T-helper 1 cell treated with Interleukin-12 subunit alpha and Interleukin-12 subunit beta and Interleukin-4 antibody, amounts not matched to agents 30 μg/mL and 1 μg/mL, for 36 hours (primary cell): ENCODE data around the gene CCDC71L.

Source experiments
- H3K27ac Mint-ChIP-seq: one replicate; pipeline ENCODE4 v1.8.0; 2021; ENCODE audit warnings: mild to moderate bottlenecking, mixed read lengths
- H3K27me3 Mint-ChIP-seq: one replicate; pipeline ENCODE4 v1.8.0; 2021; ENCODE audit warnings: low read depth, mixed read lengths
- H3K36me3 Mint-ChIP-seq: one replicate; pipeline ENCODE4 v1.8.0; 2021; ENCODE audit warnings: low read depth, mixed read lengths
- H3K4me1 Mint-ChIP-seq: one replicate; pipeline ENCODE4 v1.8.0; 2021; ENCODE audit warnings: low read depth, mixed read lengths
- H3K4me3 Mint-ChIP-seq: one replicate; pipeline ENCODE4 v1.8.0; 2021; ENCODE audit warnings: mild to moderate bottlenecking, moderate library complexity, mixed read lengths
- H3K9me3 Mint-ChIP-seq: one replicate; pipeline ENCODE4 v1.8.0; 2021; ENCODE audit warnings: mixed read lengths

CCDC71L gene

DNA sequence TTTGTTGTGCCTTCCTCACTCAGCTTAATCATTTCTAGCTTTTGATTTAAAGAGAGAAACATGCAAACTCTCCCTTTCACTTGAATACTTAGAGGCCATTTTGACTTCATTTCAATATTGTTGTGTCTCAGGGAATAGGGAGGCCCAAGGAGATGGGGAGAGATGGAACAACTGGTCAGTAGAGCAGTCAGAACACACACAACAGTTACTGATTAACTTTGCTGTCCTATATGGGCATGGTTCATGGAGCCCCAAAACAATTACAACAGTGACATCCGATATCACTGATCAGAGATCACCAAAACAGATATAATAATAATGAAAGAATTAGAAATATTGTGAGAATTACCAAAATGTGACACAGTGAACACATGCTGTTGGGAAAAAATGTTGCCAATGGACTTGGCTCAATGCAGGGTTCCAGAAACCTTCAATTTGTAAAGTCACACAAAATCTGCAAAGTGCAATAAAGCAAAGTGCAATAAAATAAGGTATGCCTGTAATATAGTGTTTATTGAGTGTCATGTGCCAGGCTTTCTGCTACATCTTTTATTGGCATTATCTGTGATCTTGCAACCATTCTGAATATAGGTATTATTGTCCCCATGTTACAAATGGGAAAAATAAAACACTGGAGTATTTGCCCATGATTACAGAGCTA lies 38.2 kb downstream of the CCDC71L start:
- Mint-ChIP-seq H3K27me3 (no peaks in the 10 kb centered on the region), H3K27ac (no peak overlapping the region), H3K4me1 (no peaks in the 10 kb centered on the region), H3K36me3 (no peaks in the 10 kb centered on the region), H3K9me3 (peaks cover 16% of the 10 kb centered on the region), H3K4me3 (no peak overlapping the region)

DNA sequence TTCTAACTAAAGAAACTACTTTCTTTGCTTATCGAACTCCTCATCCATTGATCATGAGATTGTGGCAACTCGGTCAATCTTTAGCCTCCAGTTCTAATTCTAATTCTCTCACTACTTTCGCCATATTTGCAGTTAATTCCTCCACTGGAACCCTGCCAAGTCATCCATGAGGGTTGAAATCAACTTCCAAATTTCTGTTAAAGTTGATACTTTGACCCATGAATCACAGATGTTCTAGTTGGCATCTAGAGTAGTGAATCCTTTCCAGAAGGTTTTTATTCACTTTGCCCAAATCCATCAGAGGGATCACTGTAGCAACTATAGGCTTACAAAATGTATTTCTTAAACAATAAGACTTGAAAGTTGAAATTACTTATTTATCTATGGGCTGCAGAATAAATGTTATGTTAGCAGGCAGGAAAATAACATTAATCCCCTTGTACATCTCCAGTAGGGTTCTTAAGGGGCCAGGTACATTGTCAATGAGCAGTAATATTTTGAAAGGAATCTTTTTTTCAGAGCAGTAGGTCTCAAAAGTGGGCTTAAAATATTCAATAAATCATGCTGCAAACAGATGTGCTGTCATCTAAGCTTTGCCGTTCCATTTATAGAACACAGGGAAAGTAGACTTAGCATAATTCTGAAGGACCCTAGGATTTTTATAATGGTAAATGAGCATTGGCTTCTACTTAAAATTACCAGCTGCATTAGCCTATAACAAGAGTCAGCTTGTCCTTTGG lies 39.4 kb downstream of the CCDC71L start:
- H3K27ac Mint-ChIP-seq = no peak overlapping the region
- no peak overlapping the region for H3K4me3 Mint-ChIP-seq
- H3K4me1 Mint-ChIP-seq = no peaks in the 10 kb centered on the region
- no peaks in the 10 kb centered on the region for H3K36me3 Mint-ChIP-seq
- H3K27me3 Mint-ChIP-seq = no peaks in the 10 kb centered on the region
- H3K9me3 Mint-ChIP-seq = peaks cover 16% of the 10 kb centered on the region

DNA sequence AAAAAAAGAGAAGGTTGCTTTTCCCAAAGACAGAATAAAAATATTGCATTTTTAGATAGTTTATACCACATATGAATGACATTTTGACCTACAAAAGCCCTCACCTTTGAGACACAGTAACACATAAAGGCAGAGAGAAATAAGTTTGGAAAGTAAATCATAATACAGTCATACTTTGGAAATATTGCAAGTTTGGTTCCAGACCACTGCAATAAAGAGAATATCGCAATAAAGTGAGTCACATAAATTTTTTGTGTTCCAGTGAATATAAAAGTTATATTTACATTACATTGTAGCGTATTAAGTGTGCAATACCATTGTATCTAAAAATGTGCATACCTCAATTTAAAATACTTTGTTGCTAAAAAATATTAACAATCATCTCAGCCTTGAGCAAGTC lies 40.3 kb downstream of the CCDC71L start:
- H3K27me3 Mint-ChIP-seq = no peaks in the 10 kb centered on the region
- no peaks in the 10 kb centered on the region for H3K36me3 Mint-ChIP-seq
- no peak overlapping the region for H3K4me3 Mint-ChIP-seq
- H3K4me1 Mint-ChIP-seq = no peaks in the 10 kb centered on the region
- H3K9me3 Mint-ChIP-seq = peaks cover 16% of the 10 kb centered on the region
- no peak overlapping the region for H3K27ac Mint-ChIP-seq

DNA sequence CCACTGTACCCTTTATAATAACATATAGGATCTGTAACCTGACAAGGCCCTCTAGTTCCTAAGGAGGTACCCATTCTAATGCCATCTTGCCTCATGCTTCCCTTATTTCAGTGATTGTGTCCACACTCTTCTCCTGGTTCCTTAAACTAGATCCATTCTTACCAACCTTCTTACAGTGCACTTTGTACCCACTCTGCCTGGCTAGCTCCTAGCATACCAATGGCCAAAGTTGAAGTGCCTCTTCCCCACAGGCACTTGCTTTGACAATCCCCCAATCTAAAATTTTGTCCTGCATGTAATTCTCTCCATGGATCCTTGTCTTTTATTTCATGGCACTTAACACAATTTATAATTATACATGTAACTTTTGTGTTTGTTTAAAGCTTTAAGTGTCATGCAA lies 40.9 kb downstream of the CCDC71L start:
- no peaks in the 10 kb centered on the region for H3K36me3 Mint-ChIP-seq
- H3K27me3 Mint-ChIP-seq = no peaks in the 10 kb centered on the region
- H3K9me3 Mint-ChIP-seq = peaks cover 16% of the 10 kb centered on the region
- no peaks in the 10 kb centered on the region for H3K4me1 Mint-ChIP-seq
- no peak overlapping the region for H3K4me3 Mint-ChIP-seq
- no peak overlapping the region for H3K27ac Mint-ChIP-seq

DNA sequence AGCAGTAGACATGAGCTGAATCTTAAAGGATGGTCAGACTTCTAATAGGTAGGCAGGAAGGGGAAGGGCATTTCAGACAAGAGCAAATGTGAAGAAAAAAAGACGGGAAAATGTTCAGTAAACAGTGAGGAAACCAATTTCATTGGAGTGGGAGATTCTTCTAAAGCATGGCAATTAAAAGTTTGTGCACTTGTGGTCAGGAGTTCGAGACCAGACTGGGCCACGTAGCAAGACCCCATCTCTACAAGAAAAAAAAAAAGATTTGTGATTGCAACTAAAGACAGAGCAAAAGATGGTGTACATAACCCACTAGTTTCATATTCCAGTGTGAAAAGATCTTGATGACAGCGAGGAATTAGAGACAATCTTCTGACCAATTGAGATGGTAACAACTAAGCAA lies 41.7 kb downstream of the CCDC71L start:
- Mint-ChIP-seq H3K36me3 (no peaks in the 10 kb centered on the region), H3K4me1 (no peaks in the 10 kb centered on the region), H3K9me3 (peaks cover 16% of the 10 kb centered on the region), H3K27me3 (no peaks in the 10 kb centered on the region), H3K27ac (no peak overlapping the region), H3K4me3 (no peak overlapping the region)

DNA sequence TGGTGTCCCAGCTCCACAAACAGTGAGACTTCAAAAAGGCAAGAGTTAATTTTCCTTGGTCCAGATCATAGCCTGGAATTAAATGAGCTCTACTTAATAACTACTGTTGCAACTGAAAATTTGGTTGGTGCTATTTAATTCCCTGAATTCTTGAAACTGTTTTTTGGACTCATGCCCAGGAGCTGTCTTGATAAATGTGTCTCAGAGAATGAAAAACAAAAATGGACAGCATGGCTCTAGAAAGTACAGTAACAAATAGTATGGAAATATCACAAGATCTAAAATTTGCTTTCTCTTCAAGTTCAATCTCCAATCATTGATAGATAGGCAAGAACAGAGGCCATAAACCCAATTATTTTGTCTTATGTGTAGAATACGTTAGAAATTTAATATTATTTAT lies 42.5 kb downstream of the CCDC71L start:
- Mint-ChIP-seq H3K27me3 (no peaks in the 10 kb centered on the region), H3K4me3 (no peak overlapping the region), H3K9me3 (peaks cover 16% of the 10 kb centered on the region), H3K36me3 (no peaks in the 10 kb centered on the region), H3K4me1 (no peaks in the 10 kb centered on the region), H3K27ac (no peak overlapping the region)

DNA sequence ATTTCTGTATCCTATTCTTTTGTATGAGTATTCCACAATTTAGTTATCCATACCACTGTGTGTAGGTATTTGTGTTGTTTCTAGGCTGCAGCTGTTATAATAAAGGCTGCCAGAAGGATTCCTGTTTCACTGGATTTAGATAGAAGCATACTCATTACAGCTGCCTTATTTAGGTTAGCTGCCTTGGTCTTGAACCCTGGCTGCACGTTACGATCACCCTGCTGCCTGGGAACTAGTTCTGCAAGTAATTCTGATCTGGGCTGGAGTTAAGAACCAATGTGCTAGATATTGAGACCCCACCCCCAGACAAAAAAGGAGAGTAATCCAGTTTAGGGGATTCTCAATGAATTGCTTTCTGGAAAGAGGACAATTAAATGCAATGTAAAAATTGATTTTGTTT lies 43.1 kb downstream of the CCDC71L start:
- no peaks in the 10 kb centered on the region for H3K27me3 Mint-ChIP-seq
- no peaks in the 10 kb centered on the region for H3K36me3 Mint-ChIP-seq
- H3K9me3 Mint-ChIP-seq = peaks cover 16% of the 10 kb centered on the region
- H3K4me1 Mint-ChIP-seq = no peaks in the 10 kb centered on the region
- H3K4me3 Mint-ChIP-seq = no peak overlapping the region
- no peak overlapping the region for H3K27ac Mint-ChIP-seq

DNA sequence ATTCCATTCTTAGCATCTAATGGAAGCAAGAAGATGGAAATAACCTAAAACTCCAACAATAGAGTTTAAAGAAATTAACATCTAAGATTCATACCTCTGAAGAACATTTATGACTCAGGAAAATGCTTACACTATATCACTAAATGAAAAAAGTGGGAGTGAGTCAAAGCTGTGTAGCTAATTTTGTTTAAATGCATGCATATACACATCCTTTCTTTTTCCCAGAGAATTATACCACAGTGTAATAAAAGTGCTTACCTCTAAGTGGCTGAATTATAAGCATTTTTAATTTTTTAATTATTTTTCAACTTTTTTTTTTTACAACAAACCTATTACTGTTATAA lies 44.3 kb downstream of the CCDC71L start:
- no peaks in the 10 kb centered on the region for H3K27me3 Mint-ChIP-seq
- no peaks in the 10 kb centered on the region for H3K36me3 Mint-ChIP-seq
- H3K9me3 Mint-ChIP-seq = peaks cover 10% of the 10 kb centered on the region
- H3K4me3 Mint-ChIP-seq = no peak overlapping the region
- no peaks in the 10 kb centered on the region for H3K4me1 Mint-ChIP-seq
- no peak overlapping the region for H3K27ac Mint-ChIP-seq

DNA sequence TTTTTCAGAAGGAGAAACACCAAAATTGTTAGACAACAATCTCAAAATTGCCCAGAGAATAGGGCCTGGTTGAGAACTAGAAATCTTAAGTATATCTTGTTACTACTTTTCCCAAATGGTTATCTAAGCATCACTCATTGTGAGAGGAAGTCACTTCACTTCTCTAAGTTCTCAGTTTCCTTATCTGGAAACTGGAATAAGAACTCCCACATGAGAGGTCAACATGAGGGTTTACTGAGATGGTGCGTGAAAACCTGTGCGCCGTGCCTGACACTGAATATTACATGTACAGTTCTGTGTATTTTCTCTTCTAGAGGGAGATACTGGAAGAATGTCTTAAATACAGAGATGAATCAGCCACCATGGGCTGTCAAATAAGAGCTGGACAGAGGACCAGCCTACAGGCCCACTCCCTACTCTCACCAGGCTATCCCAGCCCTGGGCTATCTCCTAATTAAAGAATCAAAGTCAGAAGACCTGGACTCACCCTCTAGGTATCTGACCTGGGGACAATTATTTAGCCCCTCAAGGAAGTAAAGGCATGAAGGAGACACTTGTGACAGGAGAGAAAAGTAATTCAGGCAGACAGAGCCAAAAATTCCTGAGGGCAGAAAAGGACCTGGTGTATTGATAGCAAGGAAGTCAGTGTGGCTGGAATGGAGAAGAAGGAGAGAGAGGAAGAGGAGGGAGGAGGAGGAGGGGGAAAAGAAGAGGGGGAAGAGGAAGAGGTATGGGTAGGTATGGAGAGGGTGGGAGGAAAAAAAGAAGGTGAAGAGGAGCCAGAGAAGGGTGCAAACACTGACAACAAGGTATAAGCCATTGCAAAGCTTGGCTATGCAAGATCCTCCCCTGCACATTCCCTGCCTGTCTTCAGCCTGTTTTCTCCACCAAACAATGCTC lies 44.9 kb downstream of the CCDC71L start:
- no peaks in the 10 kb centered on the region for H3K4me1 Mint-ChIP-seq
- H3K4me3 Mint-ChIP-seq = no peak overlapping the region
- peaks cover 7% of the 10 kb centered on the region for H3K9me3 Mint-ChIP-seq
- H3K27me3 Mint-ChIP-seq = no peaks in the 10 kb centered on the region
- no peak overlapping the region for H3K27ac Mint-ChIP-seq
- H3K36me3 Mint-ChIP-seq = no peaks in the 10 kb centered on the region

DNA sequence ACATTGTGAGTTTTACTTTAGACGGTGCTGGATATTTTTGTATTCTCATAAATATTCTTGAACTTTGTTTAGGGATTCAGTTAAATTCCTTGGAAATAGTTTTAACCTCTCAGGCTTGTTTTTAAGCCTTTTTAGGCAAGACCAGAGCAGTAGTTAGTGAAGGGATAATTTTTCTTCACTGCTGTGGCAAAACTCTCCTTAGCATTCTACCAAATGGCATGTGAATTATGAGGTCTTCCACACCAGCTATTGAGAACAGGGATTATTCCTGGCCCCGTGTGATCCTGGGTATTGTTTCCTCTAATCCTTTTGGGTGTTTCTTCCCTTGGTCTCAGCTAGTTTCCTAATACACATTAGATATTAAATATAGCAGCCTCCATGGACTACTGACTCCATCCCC lies 46.2 kb downstream of the CCDC71L start:
- Mint-ChIP-seq H3K4me1 (no peaks in the 10 kb centered on the region), H3K9me3 (peaks cover 2% of the 10 kb centered on the region), H3K27ac (no peak overlapping the region), H3K27me3 (no peaks in the 10 kb centered on the region), H3K4me3 (no peak overlapping the region), H3K36me3 (no peaks in the 10 kb centered on the region)

DNA sequence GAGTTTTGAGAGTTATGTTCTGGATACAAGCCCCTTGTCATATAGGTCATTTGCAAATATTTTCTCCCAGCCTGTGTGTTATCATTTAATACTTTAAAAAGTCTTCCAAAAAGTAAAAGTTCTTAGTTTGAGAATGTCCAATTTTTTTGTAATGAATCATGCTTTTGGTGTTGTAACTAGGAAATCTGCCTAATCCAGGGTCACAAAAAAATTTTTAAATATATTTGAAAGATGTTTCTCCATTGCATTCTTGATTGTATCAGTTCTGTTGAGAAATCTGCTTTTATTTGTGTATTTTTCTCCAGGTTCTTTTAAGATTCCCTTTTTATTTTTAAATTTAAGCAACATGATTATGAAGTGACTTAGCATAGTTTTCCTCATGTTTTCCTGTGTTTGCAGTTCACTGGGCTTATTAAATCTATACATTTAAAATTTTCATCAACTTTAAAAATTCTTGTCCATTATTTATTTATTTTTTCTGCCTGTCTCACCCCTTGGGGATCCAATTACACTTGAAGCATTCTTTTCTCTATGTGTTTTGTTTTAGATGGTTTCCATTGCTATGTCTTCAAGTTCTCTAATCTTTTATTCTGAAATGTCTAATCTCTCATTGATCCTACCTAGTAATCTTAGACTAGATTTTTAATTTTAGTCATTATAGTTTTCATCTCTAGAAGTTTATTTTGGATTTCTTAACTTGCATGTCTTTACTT lies 47.0 kb downstream of the CCDC71L start:
- no peaks in the 10 kb centered on the region for H3K27me3 Mint-ChIP-seq
- no peaks in the 10 kb centered on the region for H3K9me3 Mint-ChIP-seq
- H3K36me3 Mint-ChIP-seq = no peaks in the 10 kb centered on the region
- H3K4me3 Mint-ChIP-seq = no peak overlapping the region
- no peak overlapping the region for H3K27ac Mint-ChIP-seq
- H3K4me1 Mint-ChIP-seq = no peaks in the 10 kb centered on the region

DNA sequence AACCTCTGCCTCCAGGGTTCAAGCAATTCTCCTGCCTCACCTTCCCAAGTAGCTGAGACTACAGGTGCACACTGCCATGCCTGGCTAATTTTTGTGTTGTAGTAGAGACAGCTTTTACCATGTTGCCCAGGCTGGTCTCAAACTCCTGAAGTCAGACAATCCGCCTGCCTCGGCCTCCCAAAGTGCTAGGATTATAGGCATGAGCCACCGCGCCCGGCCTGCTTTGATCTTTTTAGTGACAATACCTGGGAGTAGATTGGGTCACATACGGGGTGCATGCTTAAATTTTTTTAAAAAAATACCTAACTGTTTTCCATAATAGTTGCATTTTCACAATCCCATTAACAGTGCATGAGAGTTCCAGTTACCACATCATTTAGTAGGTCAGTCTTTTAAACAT lies 47.7 kb downstream of the CCDC71L start:
- H3K9me3 Mint-ChIP-seq = no peaks in the 10 kb centered on the region
- no peaks in the 10 kb centered on the region for H3K36me3 Mint-ChIP-seq
- no peaks in the 10 kb centered on the region for H3K27me3 Mint-ChIP-seq
- no peaks in the 10 kb centered on the region for H3K4me1 Mint-ChIP-seq
- no peak overlapping the region for H3K4me3 Mint-ChIP-seq
- H3K27ac Mint-ChIP-seq = no peak overlapping the region

DNA sequence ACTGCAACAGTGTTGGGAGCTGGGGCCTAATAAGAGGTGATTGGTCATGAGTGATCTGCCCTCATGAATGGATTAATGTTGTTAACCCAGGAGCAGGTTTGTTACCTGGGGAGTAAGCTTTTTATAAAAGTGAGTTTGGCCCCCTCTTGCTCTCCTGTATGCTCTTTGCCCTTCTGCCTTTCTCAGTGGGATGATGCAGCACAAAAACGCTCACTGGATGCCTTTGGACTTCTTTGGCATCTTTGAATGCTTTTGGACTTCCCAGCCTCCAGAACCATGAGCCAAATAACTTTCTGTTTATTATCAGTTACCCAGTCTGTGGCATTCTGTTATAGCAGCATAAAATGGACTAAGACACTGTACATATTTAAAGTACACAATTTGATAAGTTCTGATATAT lies 48.5 kb downstream of the CCDC71L start:
- Mint-ChIP-seq H3K36me3 (no peaks in the 10 kb centered on the region), H3K27me3 (no peaks in the 10 kb centered on the region), H3K27ac (no peak overlapping the region), H3K4me1 (no peaks in the 10 kb centered on the region), H3K9me3 (no peaks in the 10 kb centered on the region), H3K4me3 (no peak overlapping the region)

DNA sequence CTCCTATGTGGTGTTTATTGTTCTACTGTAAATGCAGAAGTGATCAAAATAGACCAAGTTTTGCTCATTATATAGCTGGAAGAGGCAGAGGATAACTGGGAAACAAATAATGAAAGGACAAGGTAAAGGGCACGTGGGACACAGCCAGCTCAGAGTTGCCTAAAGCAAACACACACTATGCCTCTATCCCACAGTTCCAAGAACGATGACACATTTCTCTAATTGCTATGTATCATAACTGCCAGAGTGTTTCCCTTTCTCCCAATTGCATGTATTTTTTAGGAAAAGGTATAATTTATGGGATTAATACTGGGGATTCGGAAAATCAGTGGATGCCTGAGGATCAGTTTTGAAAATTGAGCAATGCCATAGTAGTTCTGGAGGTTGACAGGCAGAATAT lies 49.0 kb downstream of the CCDC71L start:
- no peaks in the 10 kb centered on the region for H3K9me3 Mint-ChIP-seq
- no peaks in the 10 kb centered on the region for H3K36me3 Mint-ChIP-seq
- H3K27ac Mint-ChIP-seq = no peak overlapping the region
- no peaks in the 10 kb centered on the region for H3K4me1 Mint-ChIP-seq
- no peak overlapping the region for H3K4me3 Mint-ChIP-seq
- H3K27me3 Mint-ChIP-seq = no peaks in the 10 kb centered on the region
